Measurements from ENCODE around the gene SYTL2.

DNA sequence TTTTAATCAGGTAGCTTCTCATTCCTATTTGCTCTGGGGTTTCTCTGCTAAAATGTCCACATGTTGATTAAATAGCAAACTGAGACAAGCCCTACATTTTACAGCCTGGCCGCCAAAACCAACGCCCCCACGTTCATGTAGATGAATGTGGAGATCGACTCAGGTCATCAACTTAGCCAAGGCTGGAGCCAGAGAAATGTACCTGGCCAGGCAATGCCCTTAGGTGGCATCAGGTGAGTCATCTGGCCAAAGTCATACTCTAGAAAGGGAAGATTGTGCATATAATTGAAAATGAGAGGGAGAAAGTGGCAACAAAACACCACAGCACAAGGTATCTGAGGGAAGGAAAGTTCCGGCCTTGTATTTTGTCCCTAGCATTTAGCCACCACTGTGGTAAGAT is 87.9 kb downstream of the SYTL2 start:
- TF ChIP-seq, protein P1, sequence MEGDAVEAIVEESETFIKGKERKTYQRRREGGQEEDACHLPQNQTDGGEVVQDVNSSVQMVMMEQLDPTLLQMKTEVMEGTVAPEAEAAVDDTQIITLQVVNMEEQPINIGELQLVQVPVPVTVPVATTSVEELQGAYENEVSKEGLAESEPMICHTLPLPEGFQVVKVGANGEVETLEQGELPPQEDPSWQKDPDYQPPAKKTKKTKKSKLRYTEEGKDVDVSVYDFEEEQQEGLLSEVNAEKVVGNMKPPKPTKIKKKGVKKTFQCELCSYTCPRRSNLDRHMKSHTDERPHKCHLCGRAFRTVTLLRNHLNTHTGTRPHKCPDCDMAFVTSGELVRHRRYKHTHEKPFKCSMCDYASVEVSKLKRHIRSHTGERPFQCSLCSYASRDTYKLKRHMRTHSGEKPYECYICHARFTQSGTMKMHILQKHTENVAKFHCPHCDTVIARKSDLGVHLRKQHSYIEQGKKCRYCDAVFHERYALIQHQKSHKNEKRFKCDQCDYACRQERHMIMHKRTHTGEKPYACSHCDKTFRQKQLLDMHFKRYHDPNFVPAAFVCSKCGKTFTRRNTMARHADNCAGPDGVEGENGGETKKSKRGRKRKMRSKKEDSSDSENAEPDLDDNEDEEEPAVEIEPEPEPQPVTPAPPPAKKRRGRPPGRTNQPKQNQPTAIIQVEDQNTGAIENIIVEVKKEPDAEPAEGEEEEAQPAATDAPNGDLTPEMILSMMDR (IDR thresholded peaks at IDR 0.05): no peak
- no peak for TF ChIP-seq POLR2A (IDR thresholded peaks at IDR 0.05)
